Keratinocyte (primary cell): ENCODE measurements around the gene SMCO2.

Source experiments
- CTCF ChIP-seq, 3 experiments: IDR thresholded peaks in 1 of 3; conservative IDR thresholded peaks in 1 of 3; optimal IDR thresholded peaks in 1 of 3; 2 replicates in 2 of 3; 3 replicates in 1 of 3; pipeline versions ENCODE3 to v1.5.1; 2011; ENCODE audit warnings: low read length in 3 of 3, mild to moderate bottlenecking in 3 of 3, moderate library complexity in 2 of 3, control low read depth in 1 of 3, inconsistent platforms in 1 of 3; ENCODE audit not compliant: insufficient read depth in 2 of 3; ENCODE audit errors: extremely low read depth in 1 of 3
- EZH2 ChIP-seq: IDR thresholded peaks from one replicate; pipeline ENCODE4 v1.6.1; 2012; ENCODE audit warnings: inconsistent platforms, mild to moderate bottlenecking, low read length, moderate library complexity

GRCh38 chr12:27549236-27549800 lies 102.8 kb downstream of the SMCO2 start:
- no peak for TF ChIP-seq CTCF (optimal IDR thresholded peaks at IDR 0.05 in 1 of 3, IDR thresholded peaks at IDR 0.05 in 1 of 3, conservative IDR thresholded peaks at IDR 0.05 in 1 of 3; ENCODE audit: extremely low read depth in 1 of 3, insufficient read depth in 2 of 3, low read length in 3 of 3)
- TF ChIP-seq EZH2: no peak
